ES-I3 (cell line): ENCODE data around the gene RNF130.
"Not testable (repeated sequence)": the region's sequence is repeated elsewhere in the genome, so short reads cannot be mapped to it uniquely, and the experiment has no call there.

ENCODE experiments used
- H3K36me3 ChIP-seq: 2 replicates; pipeline ENCODE4 v1.6.1; 2013; ENCODE audit warnings: mild to moderate bottlenecking, low read length, control low read depth, moderate library complexity; ENCODE audit not compliant: insufficient read depth
- H3K4me1 ChIP-seq: 2 replicates; pipeline ENCODE4 v1.6.1; 2013; ENCODE audit warnings: mild to moderate bottlenecking, control low read depth, low read length; ENCODE audit not compliant: insufficient read depth
- H3K9ac ChIP-seq: 2 replicates; pipeline ENCODE4 v1.6.1; 2013; ENCODE audit warnings: low read depth, mild to moderate bottlenecking, low read length, moderate library complexity
- H3K9me3 ChIP-seq: 2 replicates; pipeline ENCODE4 v1.6.1; 2013; ENCODE audit warnings: mild to moderate bottlenecking, low read length, moderate library complexity; ENCODE audit not compliant: control insufficient read depth, insufficient read depth

The RNF130 gene

GRCh38 chr5:180041301-180042274 is 30.0 kb downstream of the RNF130 start:
- H3K4me1 ChIP-seq: peaks cover 8% of the 10 kb centered on the region; the same call in 1 of the 2 replicates
- H3K9me3 ChIP-seq: peaks cover 3% of the 10 kb centered on the region; the same call in 1 of the 2 replicates
- H3K9ac ChIP-seq: no peak overlapping the region
- H3K36me3 ChIP-seq: no peaks in the 10 kb centered on the region; the same call in none of the 2 replicates

- Histone ChIP-seq H3K4me1 (peaks cover 8% of the 10 kb centered on the region; the same call in 1 of the 2 replicates), H3K9me3 (no peaks in the 10 kb centered on the region), H3K9ac (no peak overlapping the region), H3K36me3 (no peaks in the 10 kb centered on the region; the same call in none of the 2 replicates)
These were observed 31.0 kb downstream of the RNF130 start for GRCh38 chr5:180040287-180041214.

- Histone ChIP-seq H3K36me3 (no peaks in the 10 kb centered on the region; the same call in none of the 2 replicates), H3K9ac (no peak overlapping the region), H3K4me1 (no peaks in the 10 kb centered on the region), H3K9me3 (no peaks in the 10 kb centered on the region)
These were observed 36.2 kb downstream of the RNF130 start for GRCh38 chr5:180035206-180035931.

- Histone ChIP-seq H3K9ac (no peak overlapping the region), H3K4me1 (0 out of 2 replicates have a peak, but pooled peaks cover under 1% of the 10 kb centered on the region), H3K9me3 (no peaks in the 10 kb centered on the region), H3K36me3 (no peaks in the 10 kb centered on the region; the same call in none of the 2 replicates)
These were observed 37.0 kb downstream of the RNF130 start for GRCh38 chr5:180034564-180034963.

- Histone ChIP-seq H3K9ac (no peak overlapping the region), H3K4me1 (peaks cover 13% of the 10 kb centered on the region; the same call in 1 of the 2 replicates), H3K36me3 (no peaks in the 10 kb centered on the region; the same call in 1 of the 2 replicates), H3K9me3 (no peaks in the 10 kb centered on the region)
These were observed 44.0 kb downstream of the RNF130 start for GRCh38 chr5:180027459-180028089.

GRCh38 chr5:180026734-180027458 is 44.7 kb downstream of the RNF130 start:
- peaks cover 13% of the 10 kb centered on the region; the same call in 1 of the 2 replicates for H3K4me1 ChIP-seq
- H3K36me3 ChIP-seq: no peaks in the 10 kb centered on the region; the same call in 1 of the 2 replicates
- no peak overlapping the region for H3K9ac ChIP-seq
- no peaks in the 10 kb centered on the region for H3K9me3 ChIP-seq

- no peaks in the 10 kb centered on the region; the same call in 1 of the 2 replicates for H3K36me3 ChIP-seq
- H3K9ac ChIP-seq: no peak overlapping the region
- H3K4me1 ChIP-seq: peaks cover 13% of the 10 kb centered on the region; the same call in 1 of the 2 replicates
- no peaks in the 10 kb centered on the region for H3K9me3 ChIP-seq
These were observed 45.2 kb downstream of the RNF130 start for GRCh38 chr5:180026320-180026719.

- H3K4me1 ChIP-seq: peaks cover 7% of the 10 kb centered on the region; the same call in 1 of the 2 replicates
- H3K9me3 ChIP-seq: no peaks in the 10 kb centered on the region
- H3K9ac ChIP-seq: no peak overlapping the region
- peaks cover 12% of the 10 kb centered on the region for H3K36me3 ChIP-seq
These were observed 49.7 kb downstream of the RNF130 start for GRCh38 chr5:180021900-180022299.

GRCh38 chr5:180020176-180020575 is 51.4 kb downstream of the RNF130 start:
- Histone ChIP-seq H3K4me1 (no peaks in the 10 kb centered on the region), H3K36me3 (peaks cover 12% of the 10 kb centered on the region), H3K9ac (no peak overlapping the region), H3K9me3 (no peaks in the 10 kb centered on the region)

GRCh38 chr5:180018347-180019060 is 53.1 kb downstream of the RNF130 start:
- H3K4me1 ChIP-seq: no peaks in the 10 kb centered on the region
- peaks cover 12% of the 10 kb centered on the region for H3K36me3 ChIP-seq
- H3K9ac ChIP-seq: no peak overlapping the region
- H3K9me3 ChIP-seq: no peaks in the 10 kb centered on the region

GRCh38 chr5:180015523-180015922 is 56.0 kb downstream of the RNF130 start:
- H3K9me3 ChIP-seq, H3K4me1 ChIP-seq, H3K9ac ChIP-seq: not testable (repeated sequence)
- H3K36me3 ChIP-seq: peaks cover 10% of the 10 kb centered on the region; the same call in 1 of the 2 replicates

GRCh38 chr5:180013678-180014077 is 57.9 kb downstream of the RNF130 start:
- Histone ChIP-seq H3K9me3 (no peaks in the 10 kb centered on the region), H3K9ac (no peak overlapping the region), H3K36me3 (0 out of 2 replicates have a peak, but pooled peaks cover 3% of the 10 kb centered on the region), H3K4me1 (no peaks in the 10 kb centered on the region)
